Measurements from ENCODE around the gene TBC1D4. TPM values are rescaled to one million over a fixed set of nuclear protein-coding genes. Genes with fewer than 3 reads are reported as not detected.
"Not testable (repeated sequence)": the region's sequence is repeated elsewhere in the genome, so short reads cannot be mapped to it uniquely, and the experiment has no call there.

The TBC1D4 gene
- polyA plus RNA-seq, 1 donor from 2014 or later: 3.9 TPM

DNA sequence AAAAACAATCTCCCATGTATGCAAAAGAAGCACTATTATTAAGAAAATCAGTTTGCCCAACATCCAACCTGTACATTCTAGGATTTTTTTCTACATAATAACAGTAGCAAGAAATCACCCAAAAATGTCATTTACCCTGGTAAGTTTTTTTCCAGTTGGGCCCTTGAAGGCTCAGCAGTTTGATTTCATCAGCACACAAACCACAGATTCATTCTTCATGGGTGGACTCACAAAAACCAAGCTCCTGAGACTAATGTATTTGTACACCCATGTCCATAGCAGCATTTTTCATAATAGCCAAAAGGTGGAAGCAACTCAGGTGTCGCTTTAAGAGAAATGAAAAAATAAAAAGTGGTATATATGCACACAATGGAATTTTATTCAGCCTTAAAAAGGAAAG, 210.1 kb downstream of the TBC1D4 start:
- no peak overlapping the region for H3K4me2 ChIP-seq (ENCODE audit: low read length)
- no peaks in the 10 kb centered on the region for H3K9me2 ChIP-seq (ENCODE audit: insufficient read depth, low read length)
- no peak overlapping the region for H3K27ac ChIP-seq (ENCODE audit: low read length)
- H3K36me3 ChIP-seq (ENCODE audit: insufficient read depth, low read length): no peaks in the 10 kb centered on the region
- H3K9me3 ChIP-seq (ENCODE audit: low read length): no peaks in the 10 kb centered on the region
- no peak overlapping the region for H2AFZ ChIP-seq (ENCODE audit: low read depth, low read length)
- no peaks in the 10 kb centered on the region for H3F3A ChIP-seq (ENCODE audit: insufficient read depth, low read length, poor library complexity, severe bottlenecking)
- no peak for TF ChIP-seq POLR2AphosphoS5 (IDR thresholded peaks at IDR 0.05)
- TF ChIP-seq EZH2 (IDR thresholded peaks at IDR 0.05; ENCODE audit: borderline replicate concordance, insufficient read depth, low read length, poor library complexity, severe bottlenecking): no peak
- no peak for TF ChIP-seq EP300 (conservative IDR thresholded peaks at IDR 0.05; ENCODE audit: poor library complexity, severe bottlenecking)
- no peak for TF ChIP-seq MXI1 (conservative IDR thresholded peaks at IDR 0.05; ENCODE audit: poor library complexity, severe bottlenecking)
- TF ChIP-seq RAD21 (conservative IDR thresholded peaks at IDR 0.05): no peak
- TF ChIP-seq, protein P1, sequence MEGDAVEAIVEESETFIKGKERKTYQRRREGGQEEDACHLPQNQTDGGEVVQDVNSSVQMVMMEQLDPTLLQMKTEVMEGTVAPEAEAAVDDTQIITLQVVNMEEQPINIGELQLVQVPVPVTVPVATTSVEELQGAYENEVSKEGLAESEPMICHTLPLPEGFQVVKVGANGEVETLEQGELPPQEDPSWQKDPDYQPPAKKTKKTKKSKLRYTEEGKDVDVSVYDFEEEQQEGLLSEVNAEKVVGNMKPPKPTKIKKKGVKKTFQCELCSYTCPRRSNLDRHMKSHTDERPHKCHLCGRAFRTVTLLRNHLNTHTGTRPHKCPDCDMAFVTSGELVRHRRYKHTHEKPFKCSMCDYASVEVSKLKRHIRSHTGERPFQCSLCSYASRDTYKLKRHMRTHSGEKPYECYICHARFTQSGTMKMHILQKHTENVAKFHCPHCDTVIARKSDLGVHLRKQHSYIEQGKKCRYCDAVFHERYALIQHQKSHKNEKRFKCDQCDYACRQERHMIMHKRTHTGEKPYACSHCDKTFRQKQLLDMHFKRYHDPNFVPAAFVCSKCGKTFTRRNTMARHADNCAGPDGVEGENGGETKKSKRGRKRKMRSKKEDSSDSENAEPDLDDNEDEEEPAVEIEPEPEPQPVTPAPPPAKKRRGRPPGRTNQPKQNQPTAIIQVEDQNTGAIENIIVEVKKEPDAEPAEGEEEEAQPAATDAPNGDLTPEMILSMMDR (IDR thresholded peaks at IDR 0.05; ENCODE audit: poor library complexity, severe bottlenecking): no peak
- TF ChIP-seq, protein P2, sequence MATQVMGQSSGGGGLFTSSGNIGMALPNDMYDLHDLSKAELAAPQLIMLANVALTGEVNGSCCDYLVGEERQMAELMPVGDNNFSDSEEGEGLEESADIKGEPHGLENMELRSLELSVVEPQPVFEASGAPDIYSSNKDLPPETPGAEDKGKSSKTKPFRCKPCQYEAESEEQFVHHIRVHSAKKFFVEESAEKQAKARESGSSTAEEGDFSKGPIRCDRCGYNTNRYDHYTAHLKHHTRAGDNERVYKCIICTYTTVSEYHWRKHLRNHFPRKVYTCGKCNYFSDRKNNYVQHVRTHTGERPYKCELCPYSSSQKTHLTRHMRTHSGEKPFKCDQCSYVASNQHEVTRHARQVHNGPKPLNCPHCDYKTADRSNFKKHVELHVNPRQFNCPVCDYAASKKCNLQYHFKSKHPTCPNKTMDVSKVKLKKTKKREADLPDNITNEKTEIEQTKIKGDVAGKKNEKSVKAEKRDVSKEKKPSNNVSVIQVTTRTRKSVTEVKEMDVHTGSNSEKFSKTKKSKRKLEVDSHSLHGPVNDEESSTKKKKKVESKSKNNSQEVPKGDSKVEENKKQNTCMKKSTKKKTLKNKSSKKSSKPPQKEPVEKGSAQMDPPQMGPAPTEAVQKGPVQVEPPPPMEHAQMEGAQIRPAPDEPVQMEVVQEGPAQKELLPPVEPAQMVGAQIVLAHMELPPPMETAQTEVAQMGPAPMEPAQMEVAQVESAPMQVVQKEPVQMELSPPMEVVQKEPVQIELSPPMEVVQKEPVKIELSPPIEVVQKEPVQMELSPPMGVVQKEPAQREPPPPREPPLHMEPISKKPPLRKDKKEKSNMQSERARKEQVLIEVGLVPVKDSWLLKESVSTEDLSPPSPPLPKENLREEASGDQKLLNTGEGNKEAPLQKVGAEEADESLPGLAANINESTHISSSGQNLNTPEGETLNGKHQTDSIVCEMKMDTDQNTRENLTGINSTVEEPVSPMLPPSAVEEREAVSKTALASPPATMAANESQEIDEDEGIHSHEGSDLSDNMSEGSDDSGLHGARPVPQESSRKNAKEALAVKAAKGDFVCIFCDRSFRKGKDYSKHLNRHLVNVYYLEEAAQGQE (IDR thresholded peaks at IDR 0.05; ENCODE audit: borderline replicate concordance): no peak
- no peak for TF ChIP-seq SMC3 (conservative IDR thresholded peaks at IDR 0.05; ENCODE audit: poor library complexity)
- TF ChIP-seq TAF1 (IDR thresholded peaks at IDR 0.05; ENCODE audit: low read depth): no peak
- no peak overlapping the region for H3K9ac ChIP-seq (ENCODE audit: low read length)
- no peaks in the 10 kb centered on the region for H3K79me2 ChIP-seq (replicated peaks; ENCODE audit: insufficient read depth, low read length)
- H3K27me3 ChIP-seq (ENCODE audit: insufficient read depth, low read depth, low read length): no peaks in the 10 kb centered on the region
- H4K20me1 ChIP-seq (ENCODE audit: insufficient read depth): no peaks in the 10 kb centered on the region
- no peak overlapping the region for H3K4me3 ChIP-seq (ENCODE audit: low read length)

DNA sequence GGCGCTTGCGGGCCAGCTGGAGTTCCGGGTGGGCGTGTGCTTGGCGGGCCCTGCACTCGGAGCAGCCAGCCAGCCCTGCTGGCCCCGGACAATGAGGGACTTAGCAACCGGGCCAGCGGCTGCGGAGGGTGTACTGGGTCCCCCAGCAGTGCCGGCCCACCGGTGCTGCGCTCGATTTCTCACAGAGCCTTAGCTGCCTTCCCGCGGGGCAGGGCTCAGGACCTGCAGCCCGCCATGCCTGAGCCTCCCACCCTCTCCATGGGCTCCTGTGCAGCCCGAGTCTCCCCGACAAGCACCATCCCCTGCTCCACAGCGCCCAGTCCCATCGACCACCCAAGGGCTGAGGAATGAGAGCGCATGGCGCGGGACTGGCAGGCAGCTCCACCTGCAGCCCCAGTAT, 213.5 kb downstream of the TBC1D4 start:
- H3K4me2 ChIP-seq (ENCODE audit: low read length); H3K36me3 ChIP-seq (ENCODE audit: insufficient read depth, low read length); H3K79me2 ChIP-seq (replicated peaks; ENCODE audit: insufficient read depth, low read length); H3K9me3 ChIP-seq (ENCODE audit: low read length); H3K9me2 ChIP-seq (ENCODE audit: insufficient read depth, low read length); H3K27ac ChIP-seq (ENCODE audit: low read length); H3K4me3 ChIP-seq (ENCODE audit: low read length); H2AFZ ChIP-seq (ENCODE audit: low read depth, low read length); H3K27me3 ChIP-seq (ENCODE audit: insufficient read depth, low read depth, low read length); H3F3A ChIP-seq (ENCODE audit: insufficient read depth, low read length, poor library complexity, severe bottlenecking); H3K9ac ChIP-seq (ENCODE audit: low read length); H4K20me1 ChIP-seq (ENCODE audit: insufficient read depth): not testable (repeated sequence)

DNA sequence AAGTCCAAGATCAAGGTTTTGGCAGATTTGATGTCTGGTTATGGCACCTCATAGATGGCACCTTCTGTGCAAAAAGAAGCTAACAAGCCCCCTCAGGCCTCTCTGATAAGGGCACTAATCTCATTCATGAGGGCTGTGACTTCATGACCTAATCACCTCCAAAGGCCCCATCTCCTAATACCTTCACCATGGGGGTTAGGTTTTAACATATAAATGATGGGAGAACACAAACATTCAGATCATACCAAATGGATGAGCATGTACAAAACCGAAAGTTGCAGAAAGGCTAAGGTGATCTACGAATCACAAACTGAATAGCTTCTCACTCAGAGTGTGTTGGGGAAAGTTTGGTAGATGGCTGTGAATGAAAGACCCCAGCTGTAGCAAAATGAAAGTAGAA, 217.4 kb downstream of the TBC1D4 start:
- Histone ChIP-seq H3F3A (ENCODE audit: insufficient read depth, low read length, poor library complexity, severe bottlenecking) (no peaks in the 10 kb centered on the region), H3K9ac (ENCODE audit: low read length) (no peak overlapping the region), H3K4me2 (ENCODE audit: low read length) (no peak overlapping the region), H4K20me1 (ENCODE audit: insufficient read depth) (no peaks in the 10 kb centered on the region), H3K9me3 (ENCODE audit: low read length) (no peaks in the 10 kb centered on the region), H2AFZ (ENCODE audit: low read depth, low read length) (no peak overlapping the region), H3K9me2 (ENCODE audit: insufficient read depth, low read length) (no peaks in the 10 kb centered on the region), H3K79me2 (replicated peaks; ENCODE audit: insufficient read depth, low read length) (no peaks in the 10 kb centered on the region), H3K4me3 (ENCODE audit: low read length) (no peak overlapping the region), H3K36me3 (ENCODE audit: insufficient read depth, low read length) (no peaks in the 10 kb centered on the region), H3K27me3 (ENCODE audit: insufficient read depth, low read depth, low read length) (no peaks in the 10 kb centered on the region), H3K27ac (ENCODE audit: low read length) (no peak overlapping the region)
- TF ChIP-seq, protein P1 (IDR thresholded peaks at IDR 0.05; ENCODE audit: poor library complexity, severe bottlenecking): no peak
- TF ChIP-seq TAF1 (IDR thresholded peaks at IDR 0.05; ENCODE audit: low read depth) (no peak), MXI1 (conservative IDR thresholded peaks at IDR 0.05; ENCODE audit: poor library complexity, severe bottlenecking) (no peak), EP300 (conservative IDR thresholded peaks at IDR 0.05; ENCODE audit: poor library complexity, severe bottlenecking) (no peak), SMC3 (conservative IDR thresholded peaks at IDR 0.05; ENCODE audit: poor library complexity) (no peak), RAD21 (conservative IDR thresholded peaks at IDR 0.05) (no peak), POLR2AphosphoS5 (IDR thresholded peaks at IDR 0.05) (no peak), EZH2 (IDR thresholded peaks at IDR 0.05; ENCODE audit: borderline replicate concordance, insufficient read depth, low read length, poor library complexity, severe bottlenecking) (no peak)
- TF ChIP-seq, protein P2 (IDR thresholded peaks at IDR 0.05; ENCODE audit: borderline replicate concordance): no peak
